C4-2B (cell line): ENCODE measurements around the gene TANC1.
A peak's percentile ranks its signal among the peaks of the same experiment; 100 is the strongest.

Experiments used
- ZFX ChIP-seq: fragments of 450-650 bp; IDR thresholded peaks from 2 replicates; pipeline ENCODE4 v1.6.1; 2017
- TF ChIP-seq, protein P1 (sequence below): fragments of 450-650 bp; conservative IDR thresholded peaks from 2 replicates; pipeline ENCODE4 v1.5.1; 2017; ENCODE audit warnings: mild to moderate bottlenecking

DNA sequence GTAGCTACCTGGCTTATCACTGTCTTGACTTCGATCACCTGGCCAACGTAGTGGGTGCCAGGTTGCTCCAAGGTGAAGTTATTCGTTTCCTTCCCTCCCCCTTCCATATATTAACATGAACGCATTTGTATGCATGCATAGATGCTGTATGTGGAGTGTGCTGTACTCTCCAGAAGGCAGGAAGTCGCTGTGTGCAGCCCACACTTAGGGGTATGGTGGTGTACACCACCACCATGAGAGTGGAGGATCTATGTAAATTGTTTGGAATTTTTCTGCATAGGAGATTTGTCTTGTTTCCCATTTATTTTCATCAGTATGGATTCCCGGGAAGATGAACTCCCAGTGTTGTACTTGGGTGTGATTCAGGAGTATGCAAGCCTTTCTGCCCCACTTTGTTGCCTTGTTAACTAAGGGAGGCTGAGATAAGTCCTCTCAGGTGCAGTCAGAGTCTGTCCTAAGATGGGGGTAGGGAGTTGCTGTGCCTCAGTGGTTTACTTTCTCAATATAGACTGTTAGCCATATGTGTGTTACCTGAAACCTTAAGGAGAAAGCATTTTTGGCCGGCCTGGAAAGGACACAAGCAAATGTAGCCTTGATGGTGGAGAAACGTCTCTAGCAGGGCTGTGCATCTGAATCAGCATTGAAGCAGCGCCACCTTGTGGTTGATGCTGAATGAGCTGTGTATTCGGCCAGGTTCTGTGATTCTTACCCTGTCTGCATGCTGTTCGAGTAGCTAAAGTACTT is 149.8 kb downstream of the TANC1 start:
- TF ChIP-seq, protein P1, sequence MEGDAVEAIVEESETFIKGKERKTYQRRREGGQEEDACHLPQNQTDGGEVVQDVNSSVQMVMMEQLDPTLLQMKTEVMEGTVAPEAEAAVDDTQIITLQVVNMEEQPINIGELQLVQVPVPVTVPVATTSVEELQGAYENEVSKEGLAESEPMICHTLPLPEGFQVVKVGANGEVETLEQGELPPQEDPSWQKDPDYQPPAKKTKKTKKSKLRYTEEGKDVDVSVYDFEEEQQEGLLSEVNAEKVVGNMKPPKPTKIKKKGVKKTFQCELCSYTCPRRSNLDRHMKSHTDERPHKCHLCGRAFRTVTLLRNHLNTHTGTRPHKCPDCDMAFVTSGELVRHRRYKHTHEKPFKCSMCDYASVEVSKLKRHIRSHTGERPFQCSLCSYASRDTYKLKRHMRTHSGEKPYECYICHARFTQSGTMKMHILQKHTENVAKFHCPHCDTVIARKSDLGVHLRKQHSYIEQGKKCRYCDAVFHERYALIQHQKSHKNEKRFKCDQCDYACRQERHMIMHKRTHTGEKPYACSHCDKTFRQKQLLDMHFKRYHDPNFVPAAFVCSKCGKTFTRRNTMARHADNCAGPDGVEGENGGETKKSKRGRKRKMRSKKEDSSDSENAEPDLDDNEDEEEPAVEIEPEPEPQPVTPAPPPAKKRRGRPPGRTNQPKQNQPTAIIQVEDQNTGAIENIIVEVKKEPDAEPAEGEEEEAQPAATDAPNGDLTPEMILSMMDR, result peak; percentile 89
- no peak for TF ChIP-seq ZFX
